K562 (cell line): Measurements from ENCODE around the gene OSBPL3. TPM values are rescaled to one million over a fixed set of nuclear protein-coding genes. Genes with fewer than 3 reads are reported as not detected.

Source experiments
- MECOM ChIP-seq: fragments of 250-450 bp; sonication (Bioruptor Pico); IDR thresholded peaks from 2 replicates; pipeline ENCODE4 v1.8.0; 2022; ENCODE audit warnings: inconsistent platforms
- MGA ChIP-seq: fragments of 450-650 bp; IDR thresholded peaks from 2 replicates; pipeline ENCODE4 v1.6.1; 2016; ENCODE audit warnings: mild to moderate bottlenecking, moderate library complexity
- MIER1 ChIP-seq: fragments of 450-650 bp; IDR thresholded peaks from 2 replicates; pipeline ENCODE4 v1.6.1; 2016; ENCODE audit warnings: antibody characterized with exemption, mild to moderate bottlenecking, low read depth
- NFIC ChIP-seq: fragments of 450-650 bp; IDR thresholded peaks from 2 replicates; pipeline ENCODE4 v1.6.1; 2017; ENCODE audit warnings: mild to moderate bottlenecking, inconsistent platforms
- POU5F1 ChIP-seq: fragments of 150-350 bp; IDR thresholded peaks from 2 replicates; pipeline ENCODE4 v1.6.1; 2014; ENCODE audit warnings: borderline replicate concordance, low read length, low read depth, mild to moderate bottlenecking; ENCODE audit not compliant: partially characterized antibody
- PRPF4 ChIP-seq: fragments of 200-400 bp; formaldehyde crosslinking; IDR thresholded peaks from one replicate; pipeline ENCODE4 v1.6.1; 2017; ENCODE audit warnings: low read length, low read depth, mild to moderate bottlenecking; ENCODE audit not compliant: insufficient read depth, poor library complexity, severe bottlenecking
- RBM15 ChIP-seq: fragments of 200-400 bp; formaldehyde crosslinking; IDR thresholded peaks from 2 replicates; pipeline ENCODE4 v1.6.1; 2018; ENCODE audit warnings: mild to moderate bottlenecking, low read length, moderate library complexity; ENCODE audit not compliant: insufficient read depth
- RFX1 ChIP-seq: fragments of 450-650 bp; IDR thresholded peaks from 2 replicates; pipeline ENCODE4 v1.6.1; 2016; ENCODE audit warnings: mild to moderate bottlenecking, moderate library complexity
- SNRNP70 ChIP-seq: fragments of 200-400 bp; formaldehyde crosslinking; optimal IDR thresholded peaks from 2 replicates; pipeline ENCODE3; 2017; ENCODE audit warnings: low read depth, low read length
- TCF3 ChIP-seq: sonication (generic); formaldehyde crosslinking; IDR thresholded peaks from 2 replicates; pipeline ENCODE4 v1.4.0; 2020; ENCODE audit warnings: mild to moderate bottlenecking, missing genetic modification reagents
- TEAD4 ChIP-seq, 2 experiments: sonication (generic) in 1 of 2; formaldehyde crosslinking in 1 of 2; IDR thresholded peaks; 2 replicates each; pipeline versions ENCODE4 v1.6.1 to v1.8.0; 2012 to 2022; ENCODE audit warnings: borderline replicate concordance in 1 of 2, inconsistent platforms in 1 of 2, low read length in 1 of 2, mild to moderate bottlenecking in 1 of 2, missing genetic modification reagents in 1 of 2
- ZNF561 ChIP-seq: fragments of 450-650 bp; formaldehyde crosslinking; conservative IDR thresholded peaks from 2 replicates; pipeline ENCODE4 v1.4.0; 2020; ENCODE audit warnings: mild to moderate bottlenecking, moderate library complexity
- polyA plus RNA-seq, 8 experiments: library from polyadenylated mRNA; depleted of rRNA in 4 of 8; stranded (reverse) in 5 of 8; unstranded in 3 of 8; fragments of >200 nt; fragmentation: Nextera tagmentation in 2 of 8; fragmentation: Illumina TruSeq in 1 of 8; extraction: Ambion mirVana in 2 of 8; extraction: Trizol in 1 of 8; gene quantifications; 2 replicates each; pipeline versions ENCODE4 v1.2.1 to v1.2.3, GENCODE V29; 2011 to 2014; ENCODE audit warnings: inconsistent platforms in 1 of 8, missing spikeins in 1 of 8
- total RNA-seq, 7 experiments: library from RNA; depleted of rRNA in 6 of 7; stranded (reverse); fragments of >200 nt in 6 of 7; fragmentation: Illumina TruSeq in 2 of 7; extraction: Trizol in 2 of 7; gene quantifications; 2 replicates each; pipeline versions ENCODE4 v1.2.1 to v1.2.3, GENCODE V29; 2011 to 2021; ENCODE audit warnings: low replicate concordance in 1 of 7
- TF ChIP-seq, protein P1 (sequence below), 2 experiments: fragments of 200-800 bp in 1 of 2; sonication (Bioruptor generic) in 1 of 2; sonication (generic) in 1 of 2; formaldehyde crosslinking in 1 of 2; IDR thresholded peaks in 1 of 2; conservative IDR thresholded peaks in 1 of 2; 2 replicates each; pipeline versions ENCODE4 v1.5.0 to v1.6.1; 2016 to 2020; ENCODE audit warnings: missing compliant biosample characterization in 1 of 2, missing genetic modification characterization in 1 of 2, missing genetic modification reagents in 1 of 2
- TF ChIP-seq, protein P2 (sequence below): sonication (generic); formaldehyde crosslinking; IDR thresholded peaks from 2 replicates; pipeline ENCODE4 v1.8.1; 2023; ENCODE audit warnings: mild to moderate bottlenecking, missing genetic modification reagents, moderate library complexity

OSBPL3 gene
- total and polyA plus RNA-seq, 9 of the 15 experiments (the other 6 are each of a cell fraction or from before 2014, with no cell fraction given): 4.8 to 37.2 (median 26.5) TPM

DNA sequence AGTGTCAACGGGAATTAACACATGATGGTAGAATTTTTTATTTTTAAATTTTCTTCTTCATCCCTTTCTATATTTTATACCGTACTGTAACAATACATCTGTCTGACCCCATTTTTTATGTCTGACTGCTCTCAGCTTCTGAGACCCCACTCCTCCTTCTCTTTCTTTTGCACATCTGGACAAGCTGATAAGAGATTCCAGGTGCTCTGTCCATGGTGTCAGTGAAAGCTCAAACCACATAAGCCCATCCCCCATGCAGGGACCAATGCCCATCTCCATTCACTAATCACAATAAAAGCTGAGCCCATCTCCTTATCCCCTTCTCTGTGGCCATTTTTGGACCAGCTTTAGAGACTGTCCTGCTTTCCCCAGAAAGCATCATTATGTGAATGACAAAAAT is 231.5 kb downstream of the OSBPL3 start (continued):
- TF ChIP-seq, protein P1, sequence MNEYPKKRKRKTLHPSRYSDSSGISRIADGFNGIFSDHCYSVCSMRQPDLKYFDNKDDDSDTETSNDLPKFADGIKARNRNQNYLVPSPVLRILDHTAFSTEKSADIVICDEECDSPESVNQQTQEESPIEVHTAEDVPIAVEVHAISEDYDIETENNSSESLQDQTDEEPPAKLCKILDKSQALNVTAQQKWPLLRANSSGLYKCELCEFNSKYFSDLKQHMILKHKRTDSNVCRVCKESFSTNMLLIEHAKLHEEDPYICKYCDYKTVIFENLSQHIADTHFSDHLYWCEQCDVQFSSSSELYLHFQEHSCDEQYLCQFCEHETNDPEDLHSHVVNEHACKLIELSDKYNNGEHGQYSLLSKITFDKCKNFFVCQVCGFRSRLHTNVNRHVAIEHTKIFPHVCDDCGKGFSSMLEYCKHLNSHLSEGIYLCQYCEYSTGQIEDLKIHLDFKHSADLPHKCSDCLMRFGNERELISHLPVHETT (CRISPR knock-in tag; conservative IDR thresholded peaks at IDR 0.05 in 1 of 2, IDR thresholded peaks at IDR 0.05 in 1 of 2): no peak
- TF ChIP-seq MIER1: peak; percentile 60; the same call in 1 of the 2 replicates
- TF ChIP-seq TCF3 (CRISPR knock-in tag): peak; percentile 77
- no peak for TF ChIP-seq POU5F1
- TF ChIP-seq PRPF4: no peak
- TF ChIP-seq, protein P2, sequence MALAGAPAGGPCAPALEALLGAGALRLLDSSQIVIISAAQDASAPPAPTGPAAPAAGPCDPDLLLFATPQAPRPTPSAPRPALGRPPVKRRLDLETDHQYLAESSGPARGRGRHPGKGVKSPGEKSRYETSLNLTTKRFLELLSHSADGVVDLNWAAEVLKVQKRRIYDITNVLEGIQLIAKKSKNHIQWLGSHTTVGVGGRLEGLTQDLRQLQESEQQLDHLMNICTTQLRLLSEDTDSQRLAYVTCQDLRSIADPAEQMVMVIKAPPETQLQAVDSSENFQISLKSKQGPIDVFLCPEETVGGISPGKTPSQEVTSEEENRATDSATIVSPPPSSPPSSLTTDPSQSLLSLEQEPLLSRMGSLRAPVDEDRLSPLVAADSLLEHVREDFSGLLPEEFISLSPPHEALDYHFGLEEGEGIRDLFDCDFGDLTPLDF (CRISPR knock-in tag): no peak
- no peak for TF ChIP-seq MECOM (CRISPR knock-in tag)
- TF ChIP-seq SNRNP70: no peak
- TF ChIP-seq RBM15: no peak
- TF ChIP-seq MGA: no peak
- TF ChIP-seq TEAD4 (IDR thresholded peaks at IDR 0.05; ENCODE audit: low read length): peak; percentile 76
- TF ChIP-seq TEAD4 (CRISPR knock-in tag; IDR thresholded peaks at IDR 0.05; ENCODE audit: borderline replicate concordance): no peak
- TF ChIP-seq NFIC: peak; percentile 18; the same call in 1 of the 2 replicates
- TF ChIP-seq ZNF561 (CRISPR knock-in tag): no peak
- TF ChIP-seq RFX1: no peak
